GM21717 (cell line): ENCODE data around the gene CCL20.

ENCODE experiments used
- ATAC-seq: cut with Tn5 transposase; IDR thresholded peaks from one replicate; pipeline ENCODE4 v1.9.1; 2021; ENCODE audit warnings: mild to moderate bottlenecking, moderate library complexity; ENCODE audit not compliant: unreplicated experiment

The CCL20 gene

GRCh38 chr2:227802882-227803281 lies 10.8 kb upstream of the CCL20 start:
- ATAC-seq: no peak

GRCh38 chr2:227804975-227805374 lies 8.7 kb upstream of the CCL20 start:
- ATAC-seq: no peak

DNA sequence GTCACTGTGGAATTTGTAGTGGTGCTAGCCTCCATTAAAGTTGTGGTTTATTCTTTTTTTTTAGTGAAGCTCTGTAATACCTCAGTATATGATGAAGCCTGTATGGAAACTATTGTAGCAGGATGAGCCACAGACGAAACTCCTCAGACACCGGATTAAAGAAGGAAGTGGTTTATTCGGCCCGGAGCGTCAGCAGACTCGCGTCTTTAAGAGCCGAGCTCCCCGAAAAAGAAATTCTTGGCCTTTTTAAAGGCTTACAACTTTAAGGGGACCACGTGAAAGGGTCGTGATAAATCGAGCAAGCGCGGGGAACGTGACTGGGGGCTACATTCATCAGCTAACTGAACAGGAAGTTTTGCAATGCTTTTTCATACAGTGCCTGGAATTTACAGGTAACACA lies 8.1 kb upstream of the CCL20 start:
- ATAC-seq: no peak

DNA sequence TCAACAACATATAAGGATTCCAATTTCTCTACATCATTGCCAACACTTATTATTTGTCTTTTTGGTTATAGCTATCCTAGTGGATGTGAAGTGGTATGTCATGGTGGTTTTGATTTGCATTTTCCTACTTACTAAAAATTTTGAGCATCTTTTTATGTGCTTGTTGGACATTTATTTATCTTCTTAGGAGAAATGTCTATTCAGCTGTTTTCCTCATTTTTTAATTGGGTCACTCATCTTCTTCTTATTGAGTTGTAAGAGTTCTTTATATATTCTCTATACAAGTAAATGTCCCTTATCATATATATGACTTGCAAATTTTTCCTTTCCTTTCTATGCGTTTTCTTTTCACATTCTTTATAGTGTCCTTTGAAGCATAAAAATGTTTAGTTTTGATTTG lies 4.7 kb upstream of the CCL20 start:
- ATAC-seq: no peak

GRCh38 chr2:227812001-227812400 lies 1.6 kb upstream of the CCL20 start:
- no peak for ATAC-seq

DNA sequence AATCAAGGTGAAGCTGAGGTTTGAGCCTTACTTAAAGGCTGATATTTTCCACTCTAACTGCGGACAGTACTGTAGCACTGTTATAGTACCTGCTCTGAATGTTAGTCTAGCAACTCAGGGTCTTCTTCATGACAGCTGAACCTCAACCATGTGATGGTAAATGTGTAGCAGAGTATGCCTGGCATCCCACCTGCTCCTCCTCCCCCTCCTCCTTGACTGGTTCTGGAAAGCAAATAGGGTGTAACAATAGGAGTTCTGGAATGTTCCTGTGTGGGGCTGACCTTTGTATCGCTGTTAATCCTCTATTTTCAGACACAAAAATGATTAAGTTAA lies 447 bp upstream of the CCL20 start:
- ATAC-seq: no peak

DNA sequence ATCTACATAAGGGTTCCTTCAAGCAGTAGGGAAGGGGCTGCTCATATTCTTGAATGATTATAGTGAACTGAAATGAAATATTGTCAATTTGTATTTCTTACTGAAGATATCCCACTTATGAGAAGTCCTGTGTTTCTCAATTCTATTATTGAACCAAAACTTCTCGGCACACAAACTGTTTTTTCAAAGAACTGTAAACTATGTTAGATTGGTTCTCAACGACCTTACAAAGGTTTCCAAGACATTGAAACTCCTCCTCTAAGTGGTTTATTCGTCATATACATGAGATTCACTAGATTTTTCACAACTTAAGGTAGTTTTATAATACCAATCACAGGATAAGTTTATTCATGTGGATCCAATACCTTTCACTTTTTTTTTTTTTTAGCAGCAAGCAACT lies 1.4 kb downstream of the CCL20 start:
- no peak for ATAC-seq

DNA sequence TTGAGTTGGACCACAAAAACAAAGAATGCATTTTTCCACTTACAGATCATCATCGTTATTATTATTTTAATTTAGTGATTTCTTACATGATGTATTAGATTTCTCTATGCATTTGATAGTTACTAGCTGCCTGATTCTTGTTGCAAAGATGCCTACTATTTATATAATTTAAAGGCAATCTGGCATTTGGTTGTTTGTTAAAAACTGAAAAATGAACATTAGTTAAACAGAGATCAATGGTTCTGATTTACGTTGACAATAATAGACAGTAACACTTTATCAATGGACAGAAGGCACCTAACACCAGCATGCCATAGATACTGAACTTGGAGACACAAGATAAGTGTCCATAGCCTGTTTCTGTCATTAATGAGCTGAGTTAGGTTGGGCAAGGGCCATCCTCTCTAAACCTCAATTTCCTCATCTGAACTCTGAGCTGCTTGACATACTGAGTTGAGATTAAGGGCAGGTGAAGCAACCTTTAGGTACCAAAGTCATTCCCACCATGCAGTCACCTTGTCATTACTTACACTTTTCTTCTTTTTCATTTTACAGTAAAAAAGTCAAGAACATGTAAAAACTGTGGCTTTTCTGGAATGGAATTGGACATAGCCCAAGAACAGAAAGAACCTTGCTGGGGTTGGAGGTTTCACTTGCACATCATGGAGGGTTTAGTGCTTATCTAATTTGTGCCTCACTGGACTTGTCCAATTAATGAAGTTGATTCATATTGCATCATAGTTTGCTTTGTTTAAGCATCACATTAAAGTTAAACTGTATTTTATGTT lies 3.1 kb downstream of the CCL20 start:
- no peak for ATAC-seq

DNA sequence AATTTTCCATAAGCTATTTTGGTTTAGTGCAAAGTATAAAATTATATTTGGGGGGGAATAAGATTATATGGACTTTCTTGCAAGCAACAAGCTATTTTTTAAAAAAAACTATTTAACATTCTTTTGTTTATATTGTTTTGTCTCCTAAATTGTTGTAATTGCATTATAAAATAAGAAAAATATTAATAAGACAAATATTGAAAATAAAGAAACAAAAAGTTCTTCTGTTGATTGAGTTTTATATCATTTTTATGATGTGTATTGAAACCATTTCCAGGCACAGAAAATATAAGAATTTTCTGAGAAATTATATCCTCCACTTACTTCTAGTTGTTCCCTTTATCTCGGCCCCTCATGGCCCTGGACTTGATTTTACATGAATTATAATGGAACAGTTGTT lies 3.7 kb downstream of the CCL20 start:
- no peak for ATAC-seq

DNA sequence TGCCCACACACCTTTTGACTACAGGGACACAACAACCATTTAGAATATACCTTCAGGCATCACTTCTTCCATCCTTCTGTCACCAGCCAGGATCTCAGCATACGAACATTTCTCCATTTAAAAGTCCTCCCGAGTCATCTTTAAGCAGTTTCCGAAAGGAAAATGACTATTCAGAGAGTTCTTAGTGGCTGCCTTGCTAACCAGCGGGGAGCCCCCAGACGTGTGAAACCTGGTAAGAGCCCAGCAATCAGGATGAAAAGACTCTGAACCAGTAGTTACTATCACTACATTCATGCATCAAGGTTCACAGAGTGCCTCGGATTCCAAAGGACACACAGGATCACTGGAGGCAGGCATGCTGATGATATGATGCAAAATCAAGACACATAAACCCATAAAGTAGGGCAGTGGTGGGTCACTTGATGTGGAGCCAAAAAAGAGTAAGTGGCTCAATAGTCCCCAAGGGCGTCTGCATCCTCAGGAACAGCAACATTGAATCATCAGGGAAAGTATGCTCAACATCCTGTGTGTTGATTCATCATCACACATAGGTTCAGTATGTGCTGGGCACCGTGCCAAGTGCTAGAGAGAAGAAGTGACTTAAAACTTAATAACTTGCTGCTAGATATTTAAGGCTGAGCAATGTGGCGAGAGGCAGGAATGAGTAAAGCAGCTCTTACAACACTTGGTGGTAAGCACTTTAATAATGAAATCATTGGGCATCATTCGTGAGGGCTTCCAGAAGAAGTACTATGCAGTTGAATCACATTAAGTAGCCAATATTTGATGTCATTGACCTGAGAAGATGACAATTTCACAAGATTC lies 4.4 kb downstream of the CCL20 start:
- no peak for ATAC-seq

DNA sequence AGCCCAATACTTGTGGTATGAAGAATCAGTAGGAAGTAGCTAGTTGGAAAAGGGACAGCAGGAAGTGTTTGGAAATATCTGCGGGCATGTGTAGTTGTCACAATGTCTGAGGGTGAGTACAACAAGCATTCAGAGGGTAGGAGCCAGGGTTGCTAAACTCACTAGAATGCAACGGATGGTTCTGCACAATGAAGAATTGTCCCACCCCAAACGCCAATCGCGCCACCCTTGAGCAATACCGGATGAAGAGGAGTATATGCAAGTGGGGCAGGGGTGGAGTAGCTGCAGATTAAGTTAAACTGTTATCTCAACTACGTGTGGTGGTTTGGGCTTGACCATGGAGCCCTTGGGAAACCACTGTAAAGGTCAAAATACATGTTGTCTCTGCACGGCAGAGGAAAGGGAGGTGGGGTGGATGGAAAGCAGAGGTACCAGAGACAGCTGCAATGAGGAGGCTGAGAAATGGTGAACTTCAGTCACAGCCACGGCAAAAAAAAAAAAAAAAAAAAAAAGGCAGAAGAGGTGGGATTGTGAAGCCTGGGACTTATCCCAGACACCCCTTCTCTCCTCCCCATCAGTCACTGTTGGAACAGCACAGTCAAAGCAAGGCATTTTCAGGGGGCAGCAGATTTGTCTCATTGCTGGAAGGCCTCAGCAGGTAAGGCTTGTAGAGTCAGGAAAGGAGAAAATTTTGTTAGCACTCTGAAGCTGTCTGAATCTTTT lies 5.2 kb downstream of the CCL20 start:
- ATAC-seq: no peak

- ATAC-seq: no peak
These were observed 5.7 kb downstream of the CCL20 start for GRCh38 chr2:227819398-227819697.

- no peak for ATAC-seq
These were observed 7.7 kb downstream of the CCL20 start for GRCh38 chr2:227821043-227821942.

- no peak for ATAC-seq
These were observed 8.9 kb downstream of the CCL20 start for GRCh38 chr2:227822416-227823003.

GRCh38 chr2:227823922-227824321 lies 10.3 kb downstream of the CCL20 start:
- no peak for ATAC-seq

GRCh38 chr2:227824711-227825110 lies 11.1 kb downstream of the CCL20 start:
- ATAC-seq: no peak

DNA sequence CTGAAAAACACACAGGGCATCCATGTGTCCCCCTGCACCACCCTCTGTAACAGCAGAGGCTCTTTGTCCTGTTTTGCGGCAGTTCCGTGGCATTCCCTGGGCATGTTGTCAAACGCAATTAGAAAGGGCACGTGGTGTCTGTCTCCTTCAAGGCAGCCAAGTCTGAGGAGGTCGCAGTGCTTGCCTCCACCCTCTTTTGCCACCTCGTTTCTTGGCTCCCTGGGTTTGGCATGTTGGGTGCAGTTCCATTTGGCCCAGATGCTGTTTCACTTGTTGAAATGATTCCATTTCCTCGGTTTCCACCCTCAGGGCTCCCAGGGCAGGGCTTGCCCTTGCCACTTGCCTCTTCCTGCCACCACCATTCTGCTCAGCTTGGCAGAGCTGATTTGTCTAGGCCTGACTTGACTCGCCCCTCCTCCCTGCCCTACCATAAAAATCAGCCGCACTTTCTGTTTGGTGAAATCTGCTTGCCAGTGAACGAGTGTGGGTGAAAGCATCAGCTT lies 12.4 kb downstream of the CCL20 start:
- no peak for ATAC-seq

- no peak for ATAC-seq
These were observed 12.9 kb downstream of the CCL20 start for GRCh38 chr2:227826563-227826962.

DNA sequence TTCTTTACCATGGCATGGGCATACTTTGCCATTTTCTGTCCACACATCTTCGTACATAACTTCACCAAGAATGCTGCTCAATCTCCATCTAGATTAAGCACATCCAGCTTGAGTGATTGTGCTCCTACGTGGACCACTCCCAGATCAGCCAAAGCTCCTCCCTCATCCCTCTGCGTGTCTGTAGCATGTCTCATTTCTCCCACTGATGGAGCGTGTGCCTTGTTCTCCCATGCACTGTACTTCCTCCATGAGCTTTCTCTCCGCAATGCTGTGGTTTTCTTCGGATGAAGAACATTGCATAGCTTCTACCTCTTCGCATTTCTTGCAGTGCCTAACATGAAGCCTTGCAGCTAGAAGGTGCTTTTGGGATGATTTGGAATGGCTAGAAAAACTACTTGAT lies 13.5 kb downstream of the CCL20 start:
- ATAC-seq: no peak

GRCh38 chr2:227828477-227828912 lies 14.9 kb downstream of the CCL20 start:
- no peak for ATAC-seq
